Naive thymus-derived CD8-positive, alpha-beta T cell (primary cell): Measurements from ENCODE around the gene LNPEP. TPM values are rescaled to one million over a fixed set of nuclear protein-coding genes. Genes with fewer than 3 reads are reported as not detected.
"Not testable (repeated sequence)": the region's sequence is repeated elsewhere in the genome, so short reads cannot be mapped to it uniquely, and the experiment has no call there.

Experiments used
- ATAC-seq, 2 donors: fragments of 150-1000 bp; cut with Tn5 transposase in 1 of 2; sonication (Bioruptor Pico), chemical (Tn5 transposase) in 1 of 2; 1 replicate in 1 of 2; 2 replicates in 1 of 2; pipeline ENCODE4 v1.10.0; 2021; ENCODE audit warnings: mild to moderate bottlenecking in 2 of 2, moderate library complexity in 2 of 2
- POLR2A ChIA-PET: fragments of 350-600 bp; sonication (Branson Sonifier 250); formaldehyde crosslinking; loops from one replicate; lab custom pipeline; 2021; ENCODE audit warnings: antibody characterized with exemption; lab: Charles Lee
- DNase-seq, 10 donors: peaks; one replicate each; pipeline versions ENCODE4 v3.0.0 to v3.0.0-alpha.2; 2020 to 2022
- H3K27ac Mint-ChIP-seq, 10 donors: one replicate each; pipeline ENCODE4 v1.8.0; 2020 to 2022; ENCODE audit warnings: mild to moderate bottlenecking in 10 of 10, mixed read lengths in 10 of 10, moderate library complexity in 4 of 10, inconsistent platforms in 1 of 10
- H3K27me3 Mint-ChIP-seq, 5 donors: one replicate each; pipeline ENCODE4 v1.8.0; 2021 to 2022; ENCODE audit warnings: mixed read lengths in 5 of 5
- H3K36me3 Mint-ChIP-seq, 3 donors: one replicate each; pipeline ENCODE4 v1.8.0; 2020 to 2022; ENCODE audit warnings: mixed read lengths in 3 of 3, mild to moderate bottlenecking in 2 of 3, inconsistent platforms in 1 of 3
- H3K4me1 Mint-ChIP-seq, 4 donors: one replicate each; pipeline ENCODE4 v1.8.0; 2021 to 2022; ENCODE audit warnings: mixed read lengths in 4 of 4
- H3K4me3 Mint-ChIP-seq, 10 donors: one replicate each; pipeline ENCODE4 v1.8.0; 2020 to 2022; ENCODE audit warnings: mild to moderate bottlenecking in 10 of 10, mixed read lengths in 10 of 10, moderate library complexity in 6 of 10, inconsistent platforms in 1 of 10
- H3K9me3 Mint-ChIP-seq, 9 donors: one replicate each; pipeline ENCODE4 v1.8.0; 2020 to 2022; ENCODE audit warnings: mixed read lengths in 9 of 9, mild to moderate bottlenecking in 3 of 9, inconsistent platforms in 1 of 9, moderate library complexity in 1 of 9
- polyA plus RNA-seq, 3 donors: library from polyadenylated mRNA; unstranded; fragments of 300-500 nt; fragmentation: Illumina TruSeq; gene quantifications; one replicate each; pipeline ENCODE4 v1.2.3, GENCODE V29; 2021
- total RNA-seq, 8 experiments: library from RNA in 2 of 8; stranded (reverse) in 2 of 8; gene quantifications; one replicate each; pipeline ENCODE4 v1.2.3 and lab custom pipeline; 2021 to 2026

The LNPEP gene
- total and polyA plus RNA-seq, 5 experiments from 2014 or later: 50.9 to 107 (median 61.7) TPM

- H3K27ac Mint-ChIP-seq: no peak overlapping the region
- no peak for ATAC-seq
- H3K4me3 Mint-ChIP-seq: peak overlapping the region in 1 of 10 donors; percentile 40
- peaks cover 0 to 9% (median 1%) of the 10 kb centered on the region in 5 donors for H3K27me3 Mint-ChIP-seq
- POLR2A ChIA-PET: no interaction called here
- H3K9me3 Mint-ChIP-seq: no peaks in the 10 kb centered on the region
- H3K36me3 Mint-ChIP-seq: no peaks in the 10 kb centered on the region
- H3K4me1 Mint-ChIP-seq: peaks cover 0 to 20% (median 3%) of the 10 kb centered on the region in 4 donors
- no peak for DNase-seq
These were observed 136.8 kb downstream of the LNPEP start for GRCh38 chr5:97072696-97073095.

- Mint-ChIP-seq H3K9me3 (no peaks in the 10 kb centered on the region), H3K4me1 (peaks cover 0 to 20% (median 2%) of the 10 kb centered on the region in 4 donors), H3K27ac (peak overlapping the region in 2 of 10 donors; percentile 44 to 76), H3K36me3 (no peaks in the 10 kb centered on the region), H3K4me3 (peak overlapping the region in 2 of 10 donors; percentile 52 to 82), H3K27me3 (peaks cover 0 to 9% (median 1%) of the 10 kb centered on the region in 5 donors)
- POLR2A ChIA-PET: no interaction called here
- DNase-seq (no peak), ATAC-seq (no peak)
These were observed 137.5 kb downstream of the LNPEP start for GRCh38 chr5:97073420-97073819.

- POLR2A ChIA-PET: no interaction called here
- ATAC-seq (no peak), DNase-seq (no peak)
- Mint-ChIP-seq H3K36me3 (no peaks in the 10 kb centered on the region), H3K4me3 (peak overlapping the region in 1 of 10 donors; percentile 69), H3K4me1 (peaks cover 4 to 28% (median 7%) of the 10 kb centered on the region in 4 donors), H3K27ac (peak overlapping the region in 1 of 10 donors; percentile 40), H3K27me3 (peaks cover 0 to 9% (median 1%) of the 10 kb centered on the region in 5 donors), H3K9me3 (no peaks in the 10 kb centered on the region)
These were observed 139.1 kb downstream of the LNPEP start for GRCh38 chr5:97074859-97075489.

- Mint-ChIP-seq H3K27me3 (peaks cover 0 to 4% (median 1%) of the 10 kb centered on the region in 5 donors), H3K4me1 (peaks cover 4 to 28% (median 7%) of the 10 kb centered on the region in 4 donors), H3K36me3 (no peaks in the 10 kb centered on the region), H3K27ac (no peak overlapping the region), H3K4me3 (no peak overlapping the region), H3K9me3 (no peaks in the 10 kb centered on the region)
- DNase-seq (no peak), ATAC-seq (no peak)
- POLR2A ChIA-PET: no interaction called here
These were observed 139.8 kb downstream of the LNPEP start for GRCh38 chr5:97075649-97076048.

- H3K27me3 Mint-ChIP-seq: peaks cover 0 to 4% (median 1%) of the 10 kb centered on the region in 5 donors
- DNase-seq (no peak), ATAC-seq (no peak)
- no peaks in the 10 kb centered on the region for H3K9me3 Mint-ChIP-seq
- no peak overlapping the region for H3K27ac Mint-ChIP-seq
- POLR2A ChIA-PET: no interaction called here
- no peak overlapping the region for H3K4me3 Mint-ChIP-seq
- H3K4me1 Mint-ChIP-seq: peaks cover 4 to 32% (median 7%) of the 10 kb centered on the region in 4 donors
- no peaks in the 10 kb centered on the region for H3K36me3 Mint-ChIP-seq
These were observed 140.2 kb downstream of the LNPEP start for GRCh38 chr5:97076098-97076497.

GRCh38 chr5:97077246-97077645 is 141.4 kb downstream of the LNPEP start:
- no peaks in the 10 kb centered on the region for H3K9me3 Mint-ChIP-seq
- no peak for ATAC-seq
- H3K4me3 Mint-ChIP-seq: no peak overlapping the region
- POLR2A ChIA-PET: no interaction called here
- no peak overlapping the region for H3K27ac Mint-ChIP-seq
- no peak for DNase-seq
- peaks cover 0 to 4% (median 1%) of the 10 kb centered on the region in 5 donors for H3K27me3 Mint-ChIP-seq
- H3K36me3 Mint-ChIP-seq: no peaks in the 10 kb centered on the region
- peaks cover 5 to 39% (median 13%) of the 10 kb centered on the region in 4 donors for H3K4me1 Mint-ChIP-seq

- H3K27ac Mint-ChIP-seq: no peak overlapping the region
- H3K9me3 Mint-ChIP-seq: no peaks in the 10 kb centered on the region
- POLR2A ChIA-PET: no interaction called here
- ATAC-seq (no peak), DNase-seq (no peak)
- peaks cover 3 to 30% (median 15%) of the 10 kb centered on the region in 4 donors for H3K4me1 Mint-ChIP-seq
- H3K4me3 Mint-ChIP-seq: no peak overlapping the region
- no peaks in the 10 kb centered on the region for H3K36me3 Mint-ChIP-seq
- H3K27me3 Mint-ChIP-seq: peaks cover 0 to 2% (median 0%) of the 10 kb centered on the region in 5 donors
These were observed 143.3 kb downstream of the LNPEP start for GRCh38 chr5:97078958-97079743.

- H3K4me1 Mint-ChIP-seq: peaks cover 1 to 12% (median 8%) of the 10 kb centered on the region in 4 donors
- H3K27ac Mint-ChIP-seq, ATAC-seq, DNase-seq, H3K36me3 Mint-ChIP-seq, H3K9me3 Mint-ChIP-seq, POLR2A ChIA-PET, H3K4me3 Mint-ChIP-seq, H3K27me3 Mint-ChIP-seq: not testable (repeated sequence)
These were observed 149.0 kb downstream of the LNPEP start for GRCh38 chr5:97084782-97085458.

GRCh38 chr5:97085459-97086181 is 149.7 kb downstream of the LNPEP start:
- Mint-ChIP-seq H3K4me3 (no peak overlapping the region), H3K27me3 (peaks cover 0 to 3% (median 0%) of the 10 kb centered on the region in 5 donors), H3K27ac (no peak overlapping the region), H3K4me1 (peaks cover 1 to 12% (median 8%) of the 10 kb centered on the region in 4 donors), H3K36me3 (no peaks in the 10 kb centered on the region), H3K9me3 (peaks cover 0 to 2% (median 0%) of the 10 kb centered on the region in 9 donors)
- ATAC-seq: no peak
- DNase-seq: no peak
- POLR2A ChIA-PET: no interaction called here

Other genes starting within 250 kb of the LNPEP start
- 100 to 1,000 TPM; 120 to 124 TPM for gene ERAP1, start 128.1 kb upstream of the LNPEP start, total RNA-seq
- 10 to 100 TPM; 48.2 to 83.9 (median 62.7) TPM for gene ERAP1, start 128.1 kb upstream of the LNPEP start, polyA plus RNA-seq
- 10 to 100 TPM; 82.9 to 98.6 TPM for gene ERAP2, start 59.6 kb upstream of the LNPEP start, total RNA-seq
- gene ERAP2, start 59.6 kb upstream of the LNPEP start, polyA plus RNA-seq: 100 to 1,000 TPM in 1 of 3 donors, 1 to 10 TPM in 2; 6.4 to 126 (median 6.6) TPM
- not detected for gene LIX1, start 206.5 kb downstream of the LNPEP start, total RNA-seq
- gene LIX1, start 206.5 kb downstream of the LNPEP start, polyA plus RNA-seq: not detected
- gene RIOK2, start 247.2 kb downstream of the LNPEP start, total RNA-seq: 10 to 100 TPM; 39.8 to 42.7 TPM
- gene RIOK2, start 247.2 kb downstream of the LNPEP start, polyA plus RNA-seq: 10 to 100 TPM; 14.0 to 21.6 (median 20.5) TPM